Central memory CD8-positive, alpha-beta T cell (primary cell): Measurements from ENCODE around the gene CHAD.

Experiments
- ATAC-seq: fragments of 150-1000 bp; cut with Tn5 transposase; replicated peaks from 2 replicates; pipeline ENCODE4 v1.10.0; 2022; ENCODE audit warnings: mild to moderate bottlenecking, moderate FRiP score, moderate number of reproducible peaks; ENCODE audit not compliant: poor library complexity, severe bottlenecking; ENCODE audit errors: extremely low read depth
- DNase-seq, 2 donors: peaks; one replicate each; pipeline ENCODE4 v3.0.0; 2021; ENCODE audit warnings: low spot score in 2 of 2
- H3K27ac Mint-ChIP-seq: one replicate; pipeline ENCODE4 v1.8.0; 2022; ENCODE audit warnings: low read depth, mild to moderate bottlenecking, moderate library complexity, mixed read lengths
- H3K27me3 Mint-ChIP-seq: one replicate; pipeline ENCODE4 v1.8.0; 2022; ENCODE audit warnings: mixed read lengths
- H3K36me3 Mint-ChIP-seq: one replicate; pipeline ENCODE4 v1.8.0; 2022; ENCODE audit warnings: mild to moderate bottlenecking, moderate library complexity, mixed read lengths; ENCODE audit not compliant: insufficient read depth
- H3K4me1 Mint-ChIP-seq: one replicate; pipeline ENCODE4 v1.8.0; 2022; ENCODE audit warnings: mixed read lengths
- H3K4me3 Mint-ChIP-seq: one replicate; pipeline ENCODE4 v1.8.0; 2022; ENCODE audit warnings: mild to moderate bottlenecking, moderate library complexity, mixed read lengths
- H3K9me3 Mint-ChIP-seq: one replicate; pipeline ENCODE4 v1.8.0; 2022; ENCODE audit warnings: mixed read lengths

The CHAD gene

GRCh38 chr17:50502301-50502990, 33.8 kb upstream of the CHAD start:
- no peak overlapping the region for H3K27ac Mint-ChIP-seq
- no peak for ATAC-seq
- H3K36me3 Mint-ChIP-seq = peaks cover 1% of the 10 kb centered on the region

DNA sequence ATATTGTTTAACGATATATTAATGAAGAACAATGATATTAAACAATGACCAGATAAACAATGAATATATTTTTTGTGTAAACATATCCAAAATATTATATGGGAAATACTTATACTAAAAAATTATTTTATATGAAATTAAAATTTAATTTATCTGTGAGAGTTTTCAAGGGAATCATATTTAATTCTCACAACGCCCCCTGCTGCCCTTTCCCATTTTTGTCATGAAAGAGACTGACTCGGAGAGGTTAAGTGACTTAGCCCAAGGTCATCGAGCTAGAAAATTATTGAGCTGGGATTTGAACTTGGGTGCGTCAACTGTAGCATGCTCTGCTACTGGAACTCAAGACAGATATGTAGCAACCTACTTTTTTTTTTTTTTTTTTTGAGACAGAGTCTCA, 32.4 kb upstream of the CHAD start:
- DNase-seq = no peak
- no peak for ATAC-seq
- Mint-ChIP-seq H3K4me3 (no peak overlapping the region), H3K9me3 (no peaks in the 10 kb centered on the region), H3K27me3 (no peaks in the 10 kb centered on the region), H3K4me1 (no peaks in the 10 kb centered on the region), H3K27ac (no peak overlapping the region), H3K36me3 (peaks cover 1% of the 10 kb centered on the region)

More at GRCh38 chr17:50502301-50502990, 33.8 kb upstream of the CHAD start:
- Mint-ChIP-seq H3K4me1 (peaks cover under 1% of the 10 kb centered on the region), H3K9me3 (no peaks in the 10 kb centered on the region), H3K27me3 (no peaks in the 10 kb centered on the region), H3K4me3 (no peak overlapping the region)
- no peak for DNase-seq

GRCh38 chr17:50499721-50500120, 31.0 kb upstream of the CHAD start:
- ATAC-seq (no peak), DNase-seq (no peak)
- Mint-ChIP-seq H3K36me3 (peaks cover 1% of the 10 kb centered on the region), H3K27me3 (no peaks in the 10 kb centered on the region), H3K27ac (no peak overlapping the region), H3K9me3 (no peaks in the 10 kb centered on the region), H3K4me1 (no peaks in the 10 kb centered on the region), H3K4me3 (no peak overlapping the region)

GRCh38 chr17:50499270-50499669, 30.6 kb upstream of the CHAD start:
- no peaks in the 10 kb centered on the region for H3K27me3 Mint-ChIP-seq
- DNase-seq (no peak), ATAC-seq (no peak)
- H3K27ac Mint-ChIP-seq = no peak overlapping the region
- no peak overlapping the region for H3K4me3 Mint-ChIP-seq
- H3K36me3 Mint-ChIP-seq = peaks cover 4% of the 10 kb centered on the region
- H3K4me1 Mint-ChIP-seq = no peaks in the 10 kb centered on the region
- H3K9me3 Mint-ChIP-seq = no peaks in the 10 kb centered on the region

- ATAC-seq (no peak), DNase-seq (no peak)
- Mint-ChIP-seq H3K4me1 (no peaks in the 10 kb centered on the region), H3K4me3 (no peak overlapping the region), H3K9me3 (no peaks in the 10 kb centered on the region), H3K36me3 (peaks cover 4% of the 10 kb centered on the region), H3K27ac (no peak overlapping the region), H3K27me3 (no peaks in the 10 kb centered on the region)
Observed at GRCh38 chr17:50498021-50498874, 29.6 kb upstream of the CHAD start.

DNA sequence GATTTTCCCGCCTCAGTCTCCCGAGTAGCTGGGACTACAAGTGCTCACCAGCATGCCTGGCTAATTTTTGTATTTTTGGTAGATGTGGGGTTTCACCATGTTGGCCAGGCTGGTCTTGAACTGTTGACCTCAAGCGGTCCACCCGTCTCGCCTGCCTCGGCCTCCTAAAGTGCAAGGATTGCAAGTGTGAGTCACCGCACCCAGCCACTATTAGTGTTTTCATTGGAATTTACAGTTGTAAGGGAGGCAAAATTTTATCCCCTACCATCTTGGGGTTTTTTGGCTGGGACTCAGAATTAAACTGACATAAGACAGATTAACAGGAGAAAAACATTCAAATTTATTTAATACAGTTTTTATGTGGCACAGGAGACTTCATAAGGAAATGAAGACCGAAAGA, 27.2 kb upstream of the CHAD start:
- Mint-ChIP-seq H3K4me3 (no peak overlapping the region), H3K9me3 (no peaks in the 10 kb centered on the region), H3K36me3 (peaks cover 4% of the 10 kb centered on the region), H3K4me1 (no peaks in the 10 kb centered on the region), H3K27ac (no peak overlapping the region), H3K27me3 (no peaks in the 10 kb centered on the region)
- DNase-seq (no peak), ATAC-seq (no peak)

DNA sequence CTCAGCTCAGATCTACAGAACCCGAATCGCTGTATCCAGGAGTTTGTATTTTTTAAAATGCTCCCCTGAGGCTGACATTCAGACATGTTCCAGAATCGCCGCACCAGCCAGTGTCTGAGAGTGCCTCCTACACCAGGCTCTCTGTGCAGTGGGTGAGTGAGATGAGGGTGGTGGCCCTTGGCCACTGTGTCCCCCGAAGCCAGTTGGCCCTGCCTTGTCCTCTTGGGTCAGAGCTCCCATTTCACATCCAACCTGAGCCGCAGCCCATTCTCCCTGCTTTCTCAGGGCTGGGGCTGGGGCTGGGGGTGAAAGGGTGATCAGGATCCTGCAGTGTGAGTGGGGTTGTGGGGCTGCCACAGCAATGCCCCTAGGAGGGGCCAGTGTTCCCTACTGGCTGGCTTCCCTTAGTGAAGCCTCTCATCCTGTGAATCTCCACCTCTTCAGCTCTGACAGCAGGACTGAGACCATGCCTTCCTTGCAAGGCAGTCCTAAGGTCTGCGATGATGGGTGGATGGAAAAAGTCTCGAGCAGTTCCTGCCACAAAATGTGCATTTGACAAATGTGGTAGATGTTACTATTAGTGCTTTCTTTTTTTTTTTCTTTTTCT, 26.6 kb upstream of the CHAD start:
- Mint-ChIP-seq H3K36me3 (peaks cover 4% of the 10 kb centered on the region), H3K27me3 (no peaks in the 10 kb centered on the region), H3K4me1 (no peaks in the 10 kb centered on the region), H3K9me3 (no peaks in the 10 kb centered on the region), H3K27ac (no peak overlapping the region), H3K4me3 (no peak overlapping the region)
- DNase-seq = no peak
- ATAC-seq = no peak

GRCh38 chr17:50493744-50494143, 25.1 kb upstream of the CHAD start:
- no peaks in the 10 kb centered on the region for H3K9me3 Mint-ChIP-seq
- H3K4me3 Mint-ChIP-seq = no peak overlapping the region
- peaks cover 4% of the 10 kb centered on the region for H3K36me3 Mint-ChIP-seq
- H3K27ac Mint-ChIP-seq = no peak overlapping the region
- H3K4me1 Mint-ChIP-seq = no peaks in the 10 kb centered on the region
- DNase-seq (no peak), ATAC-seq (no peak)
- H3K27me3 Mint-ChIP-seq = no peaks in the 10 kb centered on the region

DNA sequence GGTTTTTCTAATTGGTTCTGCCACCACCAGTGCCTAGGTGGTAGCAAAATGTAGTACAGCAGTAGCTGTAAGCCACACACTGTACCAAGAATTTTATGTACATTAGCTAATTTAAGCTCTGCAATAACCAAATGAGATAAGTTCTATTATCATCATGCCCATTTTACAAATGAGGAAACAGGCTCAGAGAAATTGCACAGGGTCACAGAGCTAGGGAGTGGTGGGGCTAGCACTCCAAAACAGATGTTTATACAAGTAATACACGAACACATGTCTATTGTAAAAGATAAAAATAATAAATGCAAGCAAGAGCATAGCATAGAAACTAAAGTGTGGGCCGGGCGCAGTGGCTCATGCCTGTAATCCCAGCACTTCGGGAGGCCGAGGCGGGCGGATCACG, 23.5 kb upstream of the CHAD start:
- no peaks in the 10 kb centered on the region for H3K9me3 Mint-ChIP-seq

GRCh38 chr17:50491505-50491904, 22.8 kb upstream of the CHAD start:
- Mint-ChIP-seq H3K9me3 (no peaks in the 10 kb centered on the region), H3K27ac (no peak overlapping the region), H3K4me1 (no peaks in the 10 kb centered on the region), H3K4me3 (no peak overlapping the region), H3K27me3 (no peaks in the 10 kb centered on the region), H3K36me3 (peaks cover 3% of the 10 kb centered on the region)
- no peak for DNase-seq
- ATAC-seq = no peak

More for the DNA sequence above, 23.5 kb upstream of the CHAD start:
- ATAC-seq (no peak), DNase-seq (no peak)
- Mint-ChIP-seq H3K27me3 (no peaks in the 10 kb centered on the region), H3K4me1 (no peaks in the 10 kb centered on the region), H3K36me3 (peaks cover 3% of the 10 kb centered on the region), H3K4me3 (no peak overlapping the region), H3K27ac (no peak overlapping the region)

- ATAC-seq (no peak), DNase-seq (no peak)
- Mint-ChIP-seq H3K27ac (no peak overlapping the region), H3K27me3 (no peaks in the 10 kb centered on the region), H3K36me3 (peaks cover 16% of the 10 kb centered on the region), H3K4me1 (no peaks in the 10 kb centered on the region), H3K9me3 (no peaks in the 10 kb centered on the region), H3K4me3 (no peak overlapping the region)
Observed at GRCh38 chr17:50488880-50489279, 20.2 kb upstream of the CHAD start.

- no peak for ATAC-seq
- H3K27ac Mint-ChIP-seq = no peak overlapping the region
- no peaks in the 10 kb centered on the region for H3K27me3 Mint-ChIP-seq
- H3K4me3 Mint-ChIP-seq = no peak overlapping the region
- peaks cover 22% of the 10 kb centered on the region for H3K36me3 Mint-ChIP-seq
- no peaks in the 10 kb centered on the region for H3K9me3 Mint-ChIP-seq
- no peaks in the 10 kb centered on the region for H3K4me1 Mint-ChIP-seq
- no peak for DNase-seq
Observed at GRCh38 chr17:50487213-50488096, 18.8 kb upstream of the CHAD start.
